Sigmoid colon (tissue), 4 donors: ENCODE results near the gene LY86.

Experiments
- CTCF ChIP-seq, 4 experiments: fragments of 450-650 bp in 3 of 4; fragments of 200-600 bp in 1 of 4; IDR thresholded peaks; one replicate each; pipeline ENCODE4 v1.5.1; 2016 to 2019; ENCODE audit warnings: antibody characterized with exemption in 4 of 4, mild to moderate bottlenecking in 3 of 4, moderate library complexity in 2 of 4
- EP300 ChIP-seq, 4 donors: sonication (generic); formaldehyde crosslinking; IDR thresholded peaks; one replicate each; pipeline ENCODE4 v1.6.1; 2017; ENCODE audit warnings: antibody characterized with exemption in 4 of 4
- POLR2A ChIP-seq, 2 donors: fragments of 450-650 bp; IDR thresholded peaks; one replicate each; pipeline ENCODE4 v1.6.1; 2016; ENCODE audit warnings: antibody characterized with exemption in 2 of 2, mild to moderate bottlenecking in 2 of 2, moderate library complexity in 2 of 2
- POLR2AphosphoS5 ChIP-seq, 4 donors: sonication (generic); formaldehyde crosslinking; IDR thresholded peaks; one replicate each; pipeline ENCODE4 v1.6.1; 2017; ENCODE audit warnings: antibody characterized with exemption in 4 of 4

- TF ChIP-seq POLR2A (IDR thresholded peaks at IDR 0.05) (no peak), POLR2AphosphoS5 (IDR thresholded peaks at IDR 0.05) (no peak), CTCF (IDR thresholded peaks at IDR 0.05) (no peak), EP300 (IDR thresholded peaks at IDR 0.05) (no peak)
Observed at GRCh38 chr6:6590530-6590929, 2.0 kb downstream of the LY86 start.
